Gastroesophageal sphincter (tissue), 4 donors: ENCODE data around the gene LYSMD2. TPM values are rescaled to one million over a fixed set of nuclear protein-coding genes. Genes with fewer than 3 reads are reported as not detected.

ENCODE experiments used
- ATAC-seq: fragments of 150-250 bp; one replicate; pipeline ENCODE4 v1.9.1; 2016; ENCODE audit warnings: mild to moderate bottlenecking, moderate library complexity
- H3K27ac ChIP-seq, 4 donors: fragments of 200-600 bp; sonication (generic) in 3 of 4; 1 replicate in 3 of 4; 2 replicates in 1 of 4; pipeline ENCODE4 v1.5.1; 2016 to 2019
- H3K27me3 ChIP-seq: fragments of 200-600 bp; sonication (generic); one replicate; pipeline ENCODE4 v1.5.1; 2019
- H3K36me3 ChIP-seq, 2 donors: fragments of 200-600 bp; sonication (generic); one replicate each; pipeline ENCODE4 v1.5.1; 2019; ENCODE audit warnings: control low read depth in 1 of 2
- H3K4me1 ChIP-seq, 3 donors: fragments of 200-600 bp; sonication (generic); 1 replicate in 2 of 3; 2 replicates in 1 of 3; pipeline ENCODE4 v1.5.1; 2016 to 2019; ENCODE audit warnings: control low read depth in 2 of 3
- H3K4me3 ChIP-seq, 2 donors: fragments of 200-600 bp; sonication (generic); one replicate each; pipeline ENCODE4 v1.5.1; 2019; ENCODE audit warnings: mild to moderate bottlenecking in 1 of 2, moderate library complexity in 1 of 2
- H3K9me3 ChIP-seq, 3 donors: fragments of 200-600 bp; sonication (generic); one replicate each; pipeline ENCODE4 v1.5.1; 2017 to 2019; ENCODE audit warnings: control low read depth in 2 of 3
- EP300 ChIP-seq: sonication (generic); formaldehyde crosslinking; IDR thresholded peaks from one replicate; pipeline ENCODE4 v1.6.1; 2017; ENCODE audit warnings: antibody characterized with exemption, mild to moderate bottlenecking
- POLR2A ChIP-seq, 2 donors: fragments of 450-650 bp; IDR thresholded peaks; one replicate each; pipeline ENCODE4 v1.6.1; 2017; ENCODE audit warnings: antibody characterized with exemption in 2 of 2, mild to moderate bottlenecking in 2 of 2, moderate library complexity in 1 of 2
- POLR2AphosphoS5 ChIP-seq: sonication (generic); formaldehyde crosslinking; IDR thresholded peaks from one replicate; pipeline ENCODE4 v1.6.1; 2017; ENCODE audit warnings: antibody characterized with exemption
- WGBS, 2 donors: methylation state at CpG; one replicate each; pipeline ENCODE4 v1.1.5; 2018; ENCODE audit warnings: low coverage in 1 of 2; 5-methylcytosine and 5-hydroxymethylcytosine counted together
- total RNA-seq, 4 donors: library from RNA; depleted of rRNA; stranded (reverse); fragments of >200 nt; gene quantifications; one replicate each; pipeline ENCODE4 v1.1.0, GENCODE V29; 2016
- TF ChIP-seq, protein P1 (sequence below), 4 experiments: fragments of 200-600 bp in 2 of 4; fragments of 450-650 bp in 2 of 4; sonication (generic) in 1 of 4; IDR thresholded peaks; one replicate each; pipeline ENCODE4 v1.5.1; 2017 to 2019; ENCODE audit warnings: antibody characterized with exemption in 4 of 4, mild to moderate bottlenecking in 2 of 4, moderate library complexity in 2 of 4

The LYSMD2 gene
- total RNA-seq, 4 donors from 2014 or later = 8.9 to 27.9 (median 14.0) TPM

DNA sequence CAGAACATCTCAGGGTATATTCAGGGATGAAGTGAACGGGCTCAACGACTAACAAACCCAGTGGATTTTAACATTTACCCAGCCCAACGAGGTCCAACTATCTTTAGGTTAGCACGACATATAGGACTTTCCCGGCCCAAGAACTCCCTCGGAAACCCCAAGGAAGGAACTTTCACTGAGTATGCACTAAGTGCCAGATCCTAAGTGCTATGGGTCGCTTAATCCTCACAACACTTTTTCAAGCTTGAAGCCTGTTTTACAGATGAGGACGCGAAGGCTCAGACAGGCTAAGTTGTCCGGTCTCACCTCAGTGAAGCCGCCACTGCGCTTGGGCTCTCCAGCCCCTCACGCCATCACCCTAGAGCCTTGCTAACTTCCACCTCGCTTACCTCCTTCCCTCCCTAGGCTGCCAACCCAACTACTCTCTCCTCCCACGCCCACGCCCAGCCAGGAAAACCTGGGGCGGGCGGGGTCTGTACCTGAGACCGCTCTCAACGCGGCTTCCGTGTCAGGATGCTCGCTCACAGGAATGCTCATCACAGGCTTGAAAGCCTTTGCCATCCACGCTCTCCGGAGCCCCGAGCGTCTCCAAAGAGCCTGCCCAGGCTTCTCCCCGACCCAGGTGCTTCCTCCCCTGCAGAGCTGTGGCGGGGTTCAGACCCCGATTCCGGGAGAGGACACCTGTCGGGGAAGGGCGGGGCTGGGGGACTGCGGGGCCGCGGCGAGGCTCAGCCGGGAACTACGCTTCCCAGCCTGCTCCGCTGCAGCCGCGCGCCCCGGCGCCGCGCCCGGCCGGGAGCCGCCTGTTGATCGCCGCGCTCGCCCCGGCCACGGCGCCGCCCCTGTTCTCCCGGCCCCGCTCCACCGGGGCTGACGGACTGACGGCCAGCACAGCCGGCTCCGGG is 13.6 kb upstream of the LYSMD2 start, which contains the start of gene TMOD2:
Gene TMOD2, plus strand, starts transcription at position 806 of the 905 bp plus-strand sequence. CDS start 14,845 bp downstream, outside the sequence.
- peaks cover 0 to 25% (median 5%) of the 10 kb centered on the region in 3 donors for H3K4me1 ChIP-seq
- H3K36me3 ChIP-seq = no peaks in the 10 kb centered on the region
- H3K27ac ChIP-seq = peak within 1 kb of the TSS; percentile 15 to 87 (median 84)
- TF ChIP-seq POLR2AphosphoS5 = no peak
- no peak for TF ChIP-seq POLR2A (IDR thresholded peaks at IDR 0.05)
- TF ChIP-seq, protein P1, sequence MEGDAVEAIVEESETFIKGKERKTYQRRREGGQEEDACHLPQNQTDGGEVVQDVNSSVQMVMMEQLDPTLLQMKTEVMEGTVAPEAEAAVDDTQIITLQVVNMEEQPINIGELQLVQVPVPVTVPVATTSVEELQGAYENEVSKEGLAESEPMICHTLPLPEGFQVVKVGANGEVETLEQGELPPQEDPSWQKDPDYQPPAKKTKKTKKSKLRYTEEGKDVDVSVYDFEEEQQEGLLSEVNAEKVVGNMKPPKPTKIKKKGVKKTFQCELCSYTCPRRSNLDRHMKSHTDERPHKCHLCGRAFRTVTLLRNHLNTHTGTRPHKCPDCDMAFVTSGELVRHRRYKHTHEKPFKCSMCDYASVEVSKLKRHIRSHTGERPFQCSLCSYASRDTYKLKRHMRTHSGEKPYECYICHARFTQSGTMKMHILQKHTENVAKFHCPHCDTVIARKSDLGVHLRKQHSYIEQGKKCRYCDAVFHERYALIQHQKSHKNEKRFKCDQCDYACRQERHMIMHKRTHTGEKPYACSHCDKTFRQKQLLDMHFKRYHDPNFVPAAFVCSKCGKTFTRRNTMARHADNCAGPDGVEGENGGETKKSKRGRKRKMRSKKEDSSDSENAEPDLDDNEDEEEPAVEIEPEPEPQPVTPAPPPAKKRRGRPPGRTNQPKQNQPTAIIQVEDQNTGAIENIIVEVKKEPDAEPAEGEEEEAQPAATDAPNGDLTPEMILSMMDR (IDR thresholded peaks at IDR 0.05) = no peak
- TF ChIP-seq EP300 = no peak
- H3K4me3 ChIP-seq = peak within 1 kb of the TSS; percentile 60 to 82
- no peaks in the 10 kb centered on the region for H3K9me3 ChIP-seq
- 22 to 35% methylated on average over 8 to 9 of the region's 65 CpGs for WGBS, 2 donors
- peak; percentile 79 for ATAC-seq
- H3K27me3 ChIP-seq = no peaks in the 10 kb centered on the region

DNA sequence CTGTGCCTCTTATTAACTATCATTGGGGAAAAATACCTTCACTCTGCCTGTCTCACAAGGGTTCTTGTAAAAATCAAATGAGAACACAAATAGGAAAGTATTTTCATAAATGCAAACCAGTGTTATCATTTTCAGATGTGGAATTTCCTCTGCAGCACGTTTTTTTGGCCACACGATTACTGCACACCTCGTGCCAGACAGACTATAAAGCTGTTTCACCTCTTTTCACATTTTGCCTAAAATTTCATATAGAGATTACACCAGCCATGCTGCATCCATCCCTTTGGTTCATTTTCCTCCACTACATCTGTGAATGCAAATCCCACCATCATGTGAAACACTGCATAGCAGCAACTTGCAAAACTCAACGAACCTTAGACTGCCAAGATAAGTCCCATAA is 12.7 kb upstream of the LYSMD2 start:
- no peak for TF ChIP-seq EP300
- TF ChIP-seq, protein P1 (IDR thresholded peaks at IDR 0.05) = no peak
- TF ChIP-seq POLR2A (IDR thresholded peaks at IDR 0.05) = no peak
- TF ChIP-seq POLR2AphosphoS5 = no peak
- Histone ChIP-seq H3K27ac (no peak overlapping the region), H3K9me3 (no peaks in the 10 kb centered on the region), H3K4me1 (peaks cover 0 to 22% (median 5%) of the 10 kb centered on the region in 3 donors), H3K27me3 (no peaks in the 10 kb centered on the region), H3K4me3 (no peak overlapping the region), H3K36me3 (no peaks in the 10 kb centered on the region)
- ATAC-seq = no peak
- WGBS, 2 donors = 63 to 82% methylated on average over 4 of the region's 4 CpGs

DNA sequence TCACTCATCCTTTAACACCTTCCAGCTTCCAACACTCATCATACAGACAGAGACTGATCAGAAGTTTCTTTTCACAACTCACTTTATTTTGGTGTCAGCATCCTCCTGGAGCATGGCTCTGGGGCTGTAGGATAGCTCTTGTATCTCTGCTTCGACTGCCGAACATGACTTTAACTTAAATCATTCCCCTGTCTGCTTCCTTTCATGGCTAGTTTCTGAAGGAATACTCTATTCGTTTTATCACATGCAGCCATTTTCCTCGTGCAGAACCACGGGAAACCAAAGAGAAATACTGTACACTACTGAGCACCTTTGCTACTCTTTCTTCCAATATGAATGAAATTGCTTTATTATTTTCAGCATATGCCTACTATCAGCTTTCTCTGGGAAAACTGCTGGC is 11.9 kb upstream of the LYSMD2 start:
- no peak for TF ChIP-seq EP300
- TF ChIP-seq POLR2AphosphoS5 = no peak
- TF ChIP-seq POLR2A (IDR thresholded peaks at IDR 0.05) = no peak
- peaks cover 0 to 22% (median 5%) of the 10 kb centered on the region in 3 donors for H3K4me1 ChIP-seq
- H3K4me3 ChIP-seq = no peak overlapping the region
- no peaks in the 10 kb centered on the region for H3K27me3 ChIP-seq
- H3K27ac ChIP-seq = no peak overlapping the region
- no peaks in the 10 kb centered on the region for H3K9me3 ChIP-seq
- H3K36me3 ChIP-seq = no peaks in the 10 kb centered on the region
- ATAC-seq = no peak
- 77 to 85% methylated on average over 5 of the region's 5 CpGs for WGBS, 2 donors

DNA sequence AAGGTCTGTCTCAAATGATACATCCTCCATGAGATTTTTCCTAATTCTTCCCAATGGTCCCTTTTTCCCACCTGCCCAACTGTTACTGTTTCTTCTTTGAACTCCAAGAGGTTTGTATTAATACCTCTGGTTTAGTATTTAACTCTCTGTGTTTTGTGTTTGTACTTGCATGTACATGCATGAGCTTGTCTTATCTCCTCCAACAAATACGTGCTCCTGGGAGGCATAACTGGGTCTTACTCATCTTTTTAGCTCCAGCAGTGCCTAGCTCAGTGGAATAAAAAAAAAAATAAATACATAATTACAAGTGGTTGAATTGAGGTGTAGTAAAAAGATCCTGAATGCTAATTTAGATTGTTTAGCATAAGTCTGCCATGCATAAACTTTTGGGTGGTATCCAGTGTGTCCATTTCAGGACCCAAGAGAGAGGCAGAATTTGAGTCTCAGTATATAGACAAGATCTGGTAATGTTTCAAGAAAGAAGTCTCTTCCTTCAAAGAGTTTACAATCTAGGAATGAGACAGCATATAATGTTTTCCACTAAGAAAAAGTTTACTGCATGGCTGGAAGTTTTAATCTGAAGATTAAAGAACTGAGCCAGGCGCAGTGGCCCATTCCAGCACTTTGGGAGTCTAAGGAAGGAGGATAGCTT is 1.7 kb upstream of the LYSMD2 start:
- 96 to 100% methylated on average over 2 of the region's 2 CpGs for WGBS, 2 donors
- Histone ChIP-seq H3K27ac (peak overlapping the region in 3 of 4 donors; percentile 91 to 92 (median 92)), H3K9me3 (no peaks in the 10 kb centered on the region), H3K4me1 (peaks cover 0 to 29% (median 9%) of the 10 kb centered on the region in 3 donors), H3K4me3 (no peak overlapping the region), H3K27me3 (no peaks in the 10 kb centered on the region), H3K36me3 (no peaks in the 10 kb centered on the region)
- ATAC-seq = no peak
- TF ChIP-seq EP300 (no peak), POLR2AphosphoS5 (no peak), POLR2A (IDR thresholded peaks at IDR 0.05) (no peak)
- TF ChIP-seq, protein P1 (IDR thresholded peaks at IDR 0.05) = no peak

DNA sequence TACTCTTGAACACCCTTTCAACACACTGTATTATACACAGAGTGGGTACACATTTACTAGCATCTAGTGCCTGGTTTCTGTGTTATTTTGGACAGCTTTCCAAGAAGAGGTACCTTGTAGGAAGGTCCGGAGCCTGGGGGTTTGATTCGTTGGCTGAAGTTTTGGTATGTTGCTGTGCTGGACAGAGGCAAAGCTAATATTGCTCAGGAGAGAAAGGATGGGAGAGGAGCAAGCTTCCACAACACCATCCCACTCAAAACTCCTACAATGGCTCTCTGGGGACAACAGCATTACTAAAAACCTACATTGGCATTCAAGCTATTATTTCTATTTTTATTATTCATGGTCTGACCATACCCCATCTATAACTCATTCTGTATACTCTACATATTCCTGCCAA is 1.1 kb upstream of the LYSMD2 start:
- peaks cover 0 to 29% (median 9%) of the 10 kb centered on the region in 3 donors for H3K4me1 ChIP-seq
- H3K27me3 ChIP-seq = no peaks in the 10 kb centered on the region
- 50 to 55% methylated on average over 2 of the region's 2 CpGs for WGBS, 2 donors
- H3K27ac ChIP-seq = peak overlapping the region in 3 of 4 donors; percentile 91 to 92 (median 92)
- no peaks in the 10 kb centered on the region for H3K9me3 ChIP-seq
- TF ChIP-seq, protein P1 (IDR thresholded peaks at IDR 0.05) = no peak
- no peak for TF ChIP-seq POLR2A (IDR thresholded peaks at IDR 0.05)
- H3K4me3 ChIP-seq = peak overlapping the region in 1 of 2 donors; percentile 90
- no peaks in the 10 kb centered on the region for H3K36me3 ChIP-seq
- no peak for ATAC-seq
